Osteocyte (in vitro differentiated cells): ENCODE measurements around the gene ASB8. TPM values are rescaled to one million over a fixed set of nuclear protein-coding genes. Genes with fewer than 3 reads are reported as not detected.
"Not testable (repeated sequence)": the region's sequence is repeated elsewhere in the genome, so short reads cannot be mapped to it uniquely, and the experiment has no call there.

Source experiments
- DNase-seq: peaks from one replicate; pipeline ENCODE4 v3.0.0; 2021; ENCODE audit warnings: mixed read lengths; ENCODE audit not compliant: unreplicated experiment; ENCODE audit errors: extremely low spot score
- H3K27ac Mint-ChIP-seq: one replicate; pipeline ENCODE4 v1.8.0; 2021; ENCODE audit warnings: mild to moderate bottlenecking, mixed read lengths; ENCODE audit not compliant: unreplicated experiment
- H3K27me3 Mint-ChIP-seq: one replicate; pipeline ENCODE4 v1.8.0; 2021; ENCODE audit warnings: mixed read lengths; ENCODE audit not compliant: unreplicated experiment
- H3K36me3 Mint-ChIP-seq: one replicate; pipeline ENCODE4 v1.8.0; 2021; ENCODE audit warnings: mixed read lengths; ENCODE audit not compliant: unreplicated experiment
- H3K4me1 Mint-ChIP-seq: one replicate; pipeline ENCODE4 v1.8.0; 2021; ENCODE audit warnings: mixed read lengths; ENCODE audit not compliant: unreplicated experiment
- H3K4me3 Mint-ChIP-seq: one replicate; pipeline ENCODE4 v1.8.0; 2021; ENCODE audit warnings: mild to moderate bottlenecking, moderate library complexity, mixed read lengths; ENCODE audit not compliant: unreplicated experiment
- H3K9me3 Mint-ChIP-seq: one replicate; pipeline ENCODE4 v1.8.0; 2021; ENCODE audit warnings: mixed read lengths; ENCODE audit not compliant: unreplicated experiment
- total RNA-seq: library from RNA; stranded (reverse); gene quantifications from 2 replicates; pipeline ENCODE4 v1.2.1, GENCODE V29; 2021
- TF ChIP-seq, protein P1 (sequence below): fragments of 200-600 bp; sonication (generic); IDR thresholded peaks from 2 replicates; pipeline ENCODE4 v1.5.0; 2021; ENCODE audit warnings: antibody characterized with exemption, mild to moderate bottlenecking, moderate library complexity

The ASB8 gene
- total RNA-seq, 1 donor from 2014 or later: 34.4 TPM

DNA sequence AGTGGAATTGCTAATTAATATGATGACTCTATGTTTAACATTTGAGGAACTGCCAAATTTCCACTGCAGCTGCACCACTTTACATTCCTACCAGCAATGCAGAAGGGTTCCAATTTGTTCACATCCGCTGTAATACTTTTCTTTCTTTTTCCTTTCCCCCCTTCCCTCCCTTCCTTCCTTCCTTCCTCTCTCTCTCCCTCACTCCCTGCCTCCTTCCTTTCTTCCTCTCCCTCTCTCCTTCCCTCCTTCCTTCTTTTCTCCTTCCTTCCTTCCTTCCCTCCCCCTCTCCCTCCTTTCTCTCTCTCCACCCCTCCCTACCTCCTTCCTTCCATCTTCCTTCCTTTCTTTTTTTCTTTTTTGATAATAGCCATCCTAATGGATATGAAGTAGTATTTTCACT, 41.4 kb downstream of the ASB8 start:
- H3K36me3 Mint-ChIP-seq: no peaks in the 10 kb centered on the region
- H3K27me3 Mint-ChIP-seq: peaks cover 14% of the 10 kb centered on the region
- H3K27ac Mint-ChIP-seq: no peak overlapping the region
- TF ChIP-seq, protein P1, sequence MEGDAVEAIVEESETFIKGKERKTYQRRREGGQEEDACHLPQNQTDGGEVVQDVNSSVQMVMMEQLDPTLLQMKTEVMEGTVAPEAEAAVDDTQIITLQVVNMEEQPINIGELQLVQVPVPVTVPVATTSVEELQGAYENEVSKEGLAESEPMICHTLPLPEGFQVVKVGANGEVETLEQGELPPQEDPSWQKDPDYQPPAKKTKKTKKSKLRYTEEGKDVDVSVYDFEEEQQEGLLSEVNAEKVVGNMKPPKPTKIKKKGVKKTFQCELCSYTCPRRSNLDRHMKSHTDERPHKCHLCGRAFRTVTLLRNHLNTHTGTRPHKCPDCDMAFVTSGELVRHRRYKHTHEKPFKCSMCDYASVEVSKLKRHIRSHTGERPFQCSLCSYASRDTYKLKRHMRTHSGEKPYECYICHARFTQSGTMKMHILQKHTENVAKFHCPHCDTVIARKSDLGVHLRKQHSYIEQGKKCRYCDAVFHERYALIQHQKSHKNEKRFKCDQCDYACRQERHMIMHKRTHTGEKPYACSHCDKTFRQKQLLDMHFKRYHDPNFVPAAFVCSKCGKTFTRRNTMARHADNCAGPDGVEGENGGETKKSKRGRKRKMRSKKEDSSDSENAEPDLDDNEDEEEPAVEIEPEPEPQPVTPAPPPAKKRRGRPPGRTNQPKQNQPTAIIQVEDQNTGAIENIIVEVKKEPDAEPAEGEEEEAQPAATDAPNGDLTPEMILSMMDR: no peak
- H3K4me1 Mint-ChIP-seq: peaks cover 14% of the 10 kb centered on the region
- H3K9me3 Mint-ChIP-seq: no peaks in the 10 kb centered on the region
- H3K4me3 Mint-ChIP-seq: no peak overlapping the region
- no peak for DNase-seq

- H3K27ac Mint-ChIP-seq, H3K4me3 Mint-ChIP-seq, H3K9me3 Mint-ChIP-seq, H3K4me1 Mint-ChIP-seq, H3K36me3 Mint-ChIP-seq, DNase-seq: not testable (repeated sequence)
- peaks cover 20% of the 10 kb centered on the region for H3K27me3 Mint-ChIP-seq
Measured at GRCh38 chr12:48111312-48111693, 46.0 kb downstream of the ASB8 start.

GRCh38 chr12:48110691-48111311, 46.5 kb downstream of the ASB8 start:
- Mint-ChIP-seq H3K27ac (no peak overlapping the region), H3K4me1 (peaks cover 10% of the 10 kb centered on the region), H3K27me3 (peaks cover 16% of the 10 kb centered on the region), H3K36me3 (no peaks in the 10 kb centered on the region), H3K4me3 (no peak overlapping the region), H3K9me3 (no peaks in the 10 kb centered on the region)
- TF ChIP-seq, protein P1: no peak
- no peak for DNase-seq

GRCh38 chr12:48109424-48109823, 47.9 kb downstream of the ASB8 start:
- H3K4me1 Mint-ChIP-seq: peaks cover 16% of the 10 kb centered on the region
- peaks cover 15% of the 10 kb centered on the region for H3K27me3 Mint-ChIP-seq
- no peak overlapping the region for H3K27ac Mint-ChIP-seq
- TF ChIP-seq, protein P1: no peak
- H3K36me3 Mint-ChIP-seq: no peaks in the 10 kb centered on the region
- H3K9me3 Mint-ChIP-seq: no peaks in the 10 kb centered on the region
- no peak overlapping the region for H3K4me3 Mint-ChIP-seq
- DNase-seq: no peak

DNA sequence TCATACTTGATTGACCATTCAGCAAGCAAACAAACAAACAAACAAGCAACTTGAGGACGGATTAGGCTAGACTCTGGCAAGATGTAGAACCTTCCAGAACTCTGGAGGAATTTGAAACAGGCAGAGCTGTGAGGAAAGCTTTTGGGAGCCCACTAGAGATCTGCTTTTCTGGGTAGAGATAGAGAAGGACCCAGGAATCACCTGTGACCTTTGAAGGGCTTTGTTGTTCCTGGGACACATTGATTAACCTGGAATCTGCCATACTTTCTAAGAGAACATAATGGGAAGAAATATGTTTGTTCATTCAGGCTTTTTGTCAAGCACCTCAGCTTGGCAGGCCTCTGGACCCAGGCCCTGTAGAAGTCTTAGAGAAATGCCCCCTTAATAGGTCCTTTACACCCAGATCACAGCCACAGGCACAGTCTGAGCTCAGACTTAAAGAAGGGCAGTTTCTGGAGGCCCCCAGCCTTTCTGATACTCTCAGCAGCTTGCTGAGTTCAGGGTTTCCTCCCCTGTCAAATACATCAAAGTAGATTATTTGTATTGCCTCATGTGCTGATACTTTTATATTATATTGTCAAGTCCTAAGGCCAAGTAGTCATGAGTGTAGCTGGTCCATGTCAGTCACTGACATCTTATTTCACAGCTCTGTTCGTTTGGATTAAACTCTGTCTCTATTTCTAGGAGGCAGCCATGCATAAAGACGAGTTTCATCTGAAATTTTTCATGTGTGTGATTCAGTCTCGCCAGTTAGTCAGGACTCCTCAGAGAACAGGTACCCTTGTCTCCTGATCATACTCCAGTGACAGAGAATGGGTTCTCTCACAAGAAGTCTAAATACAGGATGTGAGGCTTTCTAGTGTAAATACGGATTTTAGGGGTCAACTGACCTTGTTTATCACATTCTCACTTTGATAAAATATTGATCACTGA, 50.4 kb downstream of the ASB8 start:
- Mint-ChIP-seq H3K27ac (peak overlapping the region; percentile 99), H3K27me3 (peaks cover 15% of the 10 kb centered on the region), H3K4me1 (peaks cover 21% of the 10 kb centered on the region), H3K36me3 (no peaks in the 10 kb centered on the region), H3K4me3 (peak overlapping the region; percentile 91), H3K9me3 (no peaks in the 10 kb centered on the region)
- TF ChIP-seq, protein P1: no peak
- DNase-seq: no peak
